Stimulated activated CD4-positive, alpha-beta T cell treated with anti-CD3 and anti-CD28 coated beads, TNF-alpha, amount 100 ng/mL, for 1 hour (primary cell): ENCODE measurements around the gene MKKS.
"Not testable (repeated sequence)": the region's sequence is repeated elsewhere in the genome, so short reads cannot be mapped to it uniquely, and the experiment has no call there.

Source experiments
- DNase-seq, 3 donors: peaks; one replicate each; pipeline ENCODE4 v3.0.0-alpha.2; 2020; ENCODE audit warnings: low read depth in 3 of 3, low spot score in 1 of 3

MKKS gene

GRCh38 chr20:10449270-10449669 is 15.2 kb upstream of the MKKS start:
- DNase-seq: no peak

- DNase-seq: no peak
These were observed 14.5 kb upstream of the MKKS start for GRCh38 chr20:10448270-10449156.

GRCh38 chr20:10447028-10447427 is 13.0 kb upstream of the MKKS start:
- no peak for DNase-seq

- no peak for DNase-seq
These were observed 11.7 kb upstream of the MKKS start for GRCh38 chr20:10445758-10446157.

- no peak for DNase-seq
These were observed 9.9 kb upstream of the MKKS start for GRCh38 chr20:10443936-10444335.

GRCh38 chr20:10438217-10438616 is 4.2 kb upstream of the MKKS start:
- DNase-seq: no peak

- DNase-seq: no peak
These were observed 2.2 kb upstream of the MKKS start for GRCh38 chr20:10436053-10436699.

GRCh38 chr20:10434832-10435812 is 1.1 kb upstream of the MKKS start, which contains the start of gene SLX4IP:
Gene SLX4IP, plus strand, starts transcription at chr20:10435305. Its CDS starts 22,900 bp downstream, at chr20:10458205.
- peak; percentile 54 to 75 (median 61) for DNase-seq

- DNase-seq: peak; percentile 27 to 51 (median 43)
These were observed 427 bp upstream of the MKKS start for GRCh38 chr20:10434467-10434831.

- no peak for DNase-seq
These were observed 904 bp downstream of the MKKS start for GRCh38 chr20:10433014-10433622.

- no peak for DNase-seq
These were observed 1.9 kb downstream of the MKKS start for GRCh38 chr20:10432079-10432478.

GRCh38 chr20:10430704-10431103 is 3.3 kb downstream of the MKKS start:
- DNase-seq: no peak

- no peak for DNase-seq
These were observed 4.0 kb downstream of the MKKS start for GRCh38 chr20:10430000-10430466.

- DNase-seq: no peak
These were observed 4.5 kb downstream of the MKKS start for GRCh38 chr20:10429443-10429981.

- DNase-seq: no peak
These were observed 6.0 kb downstream of the MKKS start for GRCh38 chr20:10428008-10428407.

GRCh38 chr20:10427060-10427692 is 6.8 kb downstream of the MKKS start:
- DNase-seq: no peak

- DNase-seq: no peak
These were observed 10.3 kb downstream of the MKKS start for GRCh38 chr20:10423735-10424134.

GRCh38 chr20:10419550-10420133 is 14.4 kb downstream of the MKKS start:
- DNase-seq: no peak

GRCh38 chr20:10417218-10417617 is 16.8 kb downstream of the MKKS start:
- not testable (repeated sequence) for DNase-seq
